Trophoblast cell (in vitro differentiated cells and primary cell): ENCODE data around the gene UBL7.

Experiments
- DNase-seq, 2 donors: peaks; one replicate each; pipeline ENCODE4 v3.0.0-alpha.2; 2016
- H2AFZ ChIP-seq: 2 replicates; pipeline ENCODE4 v1.6.1; 2013; ENCODE audit warnings: low read length, moderate library complexity, mild to moderate bottlenecking; ENCODE audit not compliant: insufficient read depth, poor library complexity
- H2AK5ac ChIP-seq: 2 replicates; pipeline ENCODE4 v1.6.1; 2013; ENCODE audit warnings: mild to moderate bottlenecking, low read length
- H2BK120ac ChIP-seq: 2 replicates; pipeline ENCODE4 v1.6.1; 2013; ENCODE audit warnings: low read length, mild to moderate bottlenecking, moderate library complexity; ENCODE audit not compliant: insufficient read depth, poor library complexity
- H2BK12ac ChIP-seq: 2 replicates; pipeline ENCODE4 v1.6.1; 2013; ENCODE audit warnings: mild to moderate bottlenecking, low read length, moderate library complexity
- H2BK5ac ChIP-seq: 2 replicates; pipeline ENCODE4 v1.6.1; 2013; ENCODE audit warnings: low read length, low read depth, moderate library complexity, mild to moderate bottlenecking; ENCODE audit not compliant: poor library complexity
- H3K14ac ChIP-seq: 2 replicates; pipeline ENCODE4 v1.6.1; 2013; ENCODE audit warnings: mild to moderate bottlenecking, low read length
- H3K18ac ChIP-seq: 2 replicates; pipeline ENCODE4 v1.6.1; 2013; ENCODE audit warnings: mild to moderate bottlenecking, low read length
- H3K23ac ChIP-seq: 2 replicates; pipeline ENCODE4 v1.6.1; 2013; ENCODE audit warnings: low read length
- H3K27ac ChIP-seq: 2 replicates; pipeline ENCODE4 v1.5.1; 2013; ENCODE audit warnings: low read depth, mild to moderate bottlenecking, inconsistent platforms, low read length, moderate library complexity
- H3K27me3 ChIP-seq: 2 replicates; pipeline ENCODE4 v1.6.1; 2013; ENCODE audit warnings: inconsistent platforms, mild to moderate bottlenecking, low read length, moderate library complexity; ENCODE audit not compliant: insufficient read depth
- H3K36me3 ChIP-seq, 2 experiments: 1 replicate in 1 of 2; 2 replicates in 1 of 2; pipeline ENCODE4 v1.6.1; 2013; ENCODE audit warnings: low read length in 2 of 2, mild to moderate bottlenecking in 2 of 2, moderate library complexity in 1 of 2; ENCODE audit not compliant: insufficient read depth in 2 of 2, control insufficient read depth in 1 of 2
- H3K4ac ChIP-seq: 2 replicates; pipeline ENCODE4 v1.6.1; 2013; ENCODE audit warnings: low read depth, mild to moderate bottlenecking, low read length, moderate library complexity
- H3K4me1 ChIP-seq, 2 experiments: 1 replicate in 1 of 2; 2 replicates in 1 of 2; pipeline ENCODE4 v1.6.1; 2013; ENCODE audit warnings: low read length in 2 of 2, mild to moderate bottlenecking in 2 of 2, moderate library complexity in 1 of 2; ENCODE audit not compliant: insufficient read depth in 2 of 2, control insufficient read depth in 1 of 2
- H3K4me2 ChIP-seq: 2 replicates; pipeline ENCODE4 v1.6.1; 2013; ENCODE audit warnings: inconsistent platforms, mild to moderate bottlenecking, low read length, moderate library complexity
- H3K4me3 ChIP-seq: 2 replicates; pipeline ENCODE4 v1.5.1; 2013; ENCODE audit warnings: mild to moderate bottlenecking, low read depth, low read length, inconsistent platforms
- H3K79me1 ChIP-seq: one replicate; pipeline ENCODE4 v1.6.1; 2013; ENCODE audit warnings: low read length
- H3K79me2 ChIP-seq: 2 replicates; pipeline ENCODE4 v1.6.1; 2013; ENCODE audit warnings: low read length, mild to moderate bottlenecking; ENCODE audit not compliant: control insufficient read depth, insufficient read depth, poor library complexity
- H3K9ac ChIP-seq: 2 replicates; pipeline ENCODE4 v1.6.1; 2013; ENCODE audit warnings: mild to moderate bottlenecking, low read length
- H3K9me3 ChIP-seq: 2 replicates; pipeline ENCODE4 v1.6.1; 2013; ENCODE audit warnings: low read depth, mild to moderate bottlenecking, control low read depth, inconsistent platforms, low read length; ENCODE audit not compliant: insufficient read depth
- H4K12ac ChIP-seq: 2 replicates; pipeline ENCODE4 v1.6.1; 2013; ENCODE audit warnings: low read depth, mild to moderate bottlenecking, low read length, moderate library complexity
- H4K8ac ChIP-seq: 2 replicates; pipeline ENCODE4 v1.6.1; 2013; ENCODE audit warnings: low read depth, mild to moderate bottlenecking, low read length, moderate library complexity
- H4K91ac ChIP-seq: one replicate; pipeline ENCODE4 v1.6.1; 2013; ENCODE audit warnings: low read depth, mild to moderate bottlenecking, low read length, moderate library complexity
- WGBS: extraction: QIAGEN DNeasy Blood & Tissue Kit; methylation state at CpG from one replicate; pipeline ENCODE4 v1.1.7; 2013; ENCODE audit warnings: missing lambda C conversion rate; ENCODE audit not compliant: insufficient read length, insufficient coverage; ENCODE audit errors: extremely low coverage; 5-methylcytosine and 5-hydroxymethylcytosine counted together

The UBL7 gene

GRCh38 chr15:74422652-74423430, 38.1 kb downstream of the UBL7 start:
- Histone ChIP-seq H2BK120ac (peak overlapping the region; percentile 19), H2BK5ac (peak overlapping the region; percentile 25), H3K14ac (peak overlapping the region; percentile 54), H3K4me1 (peaks cover 48 to 63% of the 10 kb centered on the region in 2 experiments), H3K79me2 (peaks cover 33% of the 10 kb centered on the region), H3K9ac (no peak overlapping the region), H4K12ac (no peak overlapping the region), H3K27me3 (no peaks in the 10 kb centered on the region), H3K9me3 (no peaks in the 10 kb centered on the region), H3K4me3 (no peak overlapping the region), H3K36me3 (peaks cover 15 to 20% of the 10 kb centered on the region in 2 experiments), H4K8ac (peak overlapping the region; percentile 22), H3K27ac (peak overlapping the region; percentile 21), H3K18ac (peak overlapping the region; percentile 49), H3K4ac (peak overlapping the region; percentile 56), H2AFZ (no peak overlapping the region), H2BK12ac (no peak overlapping the region), H2AK5ac (peak overlapping the region; percentile 21), H3K79me1 (peaks cover 35% of the 10 kb centered on the region), H3K4me2 (peak overlapping the region; percentile 33), H4K91ac (peak overlapping the region; percentile 34), H3K23ac (no peak overlapping the region)
- no CpG with 5 or more reads among the region's 14 CpGs for WGBS
- DNase-seq = peak; percentile 98 to 99

- peak overlapping the region; percentile 63 for H2BK12ac ChIP-seq
- H3K4ac ChIP-seq = peak overlapping the region; percentile 56
- no peak overlapping the region for H2BK5ac ChIP-seq
- H3K23ac ChIP-seq = no peak overlapping the region
- no CpG with 5 or more reads among the region's 9 CpGs for WGBS
- peaks cover 47 to 63% of the 10 kb centered on the region in 2 experiments for H3K4me1 ChIP-seq
- H3K18ac ChIP-seq = peak overlapping the region; percentile 82
- peak overlapping the region; percentile 19 for H2BK120ac ChIP-seq
- H3K79me2 ChIP-seq = peaks cover 33% of the 10 kb centered on the region
- no peak for DNase-seq
- peak overlapping the region; percentile 51 for H4K8ac ChIP-seq
- H3K4me2 ChIP-seq = peak overlapping the region; percentile 4
- H2AK5ac ChIP-seq = peak overlapping the region; percentile 65
- H2AFZ ChIP-seq = no peak overlapping the region
- no peaks in the 10 kb centered on the region for H3K27me3 ChIP-seq
- H3K14ac ChIP-seq = peak overlapping the region; percentile 54
- H4K12ac ChIP-seq = peak overlapping the region; percentile 19
- no peak overlapping the region for H3K4me3 ChIP-seq
- no peaks in the 10 kb centered on the region for H3K9me3 ChIP-seq
- H3K36me3 ChIP-seq = peaks cover 18 to 23% of the 10 kb centered on the region in 2 experiments
- H3K79me1 ChIP-seq = peaks cover 35% of the 10 kb centered on the region
- no peak overlapping the region for H3K9ac ChIP-seq
- peak overlapping the region; percentile 21 for H3K27ac ChIP-seq
- H4K91ac ChIP-seq = peak overlapping the region; percentile 34
Measured at GRCh38 chr15:74422265-74422651, 38.7 kb downstream of the UBL7 start.

- H3K23ac ChIP-seq = no peak overlapping the region
Measured at GRCh38 chr15:74421302-74422245, 39.4 kb downstream of the UBL7 start.

GRCh38 chr15:74420193-74420905, 40.6 kb downstream of the UBL7 start:
- Histone ChIP-seq H2AFZ (no peak overlapping the region), H2BK12ac (no peak overlapping the region), H3K36me3 (peaks cover 29 to 36% of the 10 kb centered on the region in 2 experiments), H3K23ac (no peak overlapping the region), H4K12ac (no peak overlapping the region), H3K4me1 (peaks cover 47 to 56% of the 10 kb centered on the region in 2 experiments), H3K27me3 (no peaks in the 10 kb centered on the region), H3K79me1 (peaks cover 33% of the 10 kb centered on the region), H2BK120ac (no peak overlapping the region), H4K8ac (no peak overlapping the region), H3K79me2 (peaks cover 28% of the 10 kb centered on the region), H3K18ac (peak overlapping the region; percentile 23), H3K4ac (peak overlapping the region; percentile 13), H2BK5ac (no peak overlapping the region), H3K9me3 (no peaks in the 10 kb centered on the region), H3K27ac (no peak overlapping the region), H4K91ac (peak overlapping the region; percentile 4), H3K4me3 (no peak overlapping the region), H3K14ac (peak overlapping the region; percentile 11), H3K9ac (no peak overlapping the region), H3K4me2 (no peak overlapping the region), H2AK5ac (peak overlapping the region; percentile 21)
- WGBS = no CpG with 5 or more reads among the region's 10 CpGs
- no peak for DNase-seq

More at GRCh38 chr15:74421302-74422245, 39.4 kb downstream of the UBL7 start:
- H2BK5ac ChIP-seq = no peak overlapping the region
- H3K79me1 ChIP-seq = peaks cover 33% of the 10 kb centered on the region
- no peaks in the 10 kb centered on the region for H3K9me3 ChIP-seq
- H2AK5ac ChIP-seq = peak overlapping the region; percentile 65
- H2BK120ac ChIP-seq = no peak overlapping the region
- peak overlapping the region; percentile 19 for H4K12ac ChIP-seq
- H3K79me2 ChIP-seq = peaks cover 28% of the 10 kb centered on the region
- H3K4me3 ChIP-seq = no peak overlapping the region
- H4K91ac ChIP-seq = peak overlapping the region; percentile 41
- no peak overlapping the region for H3K4me2 ChIP-seq
- peaks cover 19 to 23% of the 10 kb centered on the region in 2 experiments for H3K36me3 ChIP-seq
- H3K4me1 ChIP-seq = peaks cover 47 to 58% of the 10 kb centered on the region in 2 experiments
- H3K4ac ChIP-seq = peak overlapping the region; percentile 41
- no peaks in the 10 kb centered on the region for H3K27me3 ChIP-seq
- peak overlapping the region; percentile 82 for H3K18ac ChIP-seq
- no peak overlapping the region for H3K9ac ChIP-seq
- peak overlapping the region; percentile 51 for H4K8ac ChIP-seq
- H3K14ac ChIP-seq = peak overlapping the region; percentile 47
- DNase-seq = no peak
- no peak overlapping the region for H2AFZ ChIP-seq
- H2BK12ac ChIP-seq = peak overlapping the region; percentile 63
- no CpG with 5 or more reads among the region's 20 CpGs for WGBS
- peak overlapping the region; percentile 9 for H3K27ac ChIP-seq
